ENCODE data around the gene ZNF444.

- TF ChIP-seq CTCF (conservative IDR thresholded peaks at IDR 0.05; ENCODE audit: low read length), result no peak
- TF ChIP-seq EZH2phosphoT487 (IDR thresholded peaks at IDR 0.05; ENCODE audit: borderline replicate concordance), result no peak
These were observed 8.7 kb upstream of the ZNF444 start for GRCh38 chr19:56132316-56132822.
